ENCODE results near the gene WNT3. TPM values are rescaled to one million over a fixed set of nuclear protein-coding genes. Genes with fewer than 3 reads are reported as not detected.
A peak's percentile ranks its signal among the peaks of the same experiment; 100 is the strongest.
"Not testable (repeated sequence)": the region's sequence is repeated elsewhere in the genome, so short reads cannot be mapped to it uniquely, and the experiment has no call there.

WNT3 gene
- total and polyA plus RNA-seq, 2 donors (not counting 3 experiments of a cell fraction or from before 2014, with no cell fraction given) = 1.4 to 2.1 TPM

- Histone ChIP-seq H3K27ac (ENCODE audit: insufficient read depth, low read depth, low read length) (no peak overlapping the region), H3K36me3 (ENCODE audit: control insufficient read depth in 2 of 2, extremely low read depth in 1 of 2, insufficient read depth in 2 of 2, low read length in 2 of 2) (no peaks in the 10 kb centered on the region), H3K4me2 (ENCODE audit: insufficient read depth, low read length) (no peak overlapping the region), H3K9me3 (replicated peaks; ENCODE audit: control insufficient read depth, insufficient read depth, low read length) (no peaks in the 10 kb centered on the region), H3K79me2 (ENCODE audit: control insufficient read depth, insufficient read depth, low read length) (no peaks in the 10 kb centered on the region), H3K9me1 (replicated peaks; ENCODE audit: control insufficient read depth, extremely low read depth, insufficient read depth, low read length) (no peaks in the 10 kb centered on the region), H3K4me1 (ENCODE audit: control insufficient read depth, extremely low read depth, insufficient read depth, low read length) (peaks cover 10% of the 10 kb centered on the region), H3K4me3 (replicated peaks in 1 of 3; ENCODE audit: insufficient read depth in 1 of 3, low read depth in 1 of 3, low read length in 3 of 3) (peak overlapping the region in 1 of 3 experiments; percentile 6), H3K9ac (replicated peaks; ENCODE audit: extremely low read depth, insufficient read depth, low read length) (no peak overlapping the region), H4K20me1 (replicated peaks; ENCODE audit: control insufficient read depth, extremely low read depth, insufficient read depth, low read length) (no peaks in the 10 kb centered on the region), H2AFZ (ENCODE audit: low read depth, low read length) (peak overlapping the region; percentile 34), H3K27me3 (ENCODE audit: control insufficient read depth in 2 of 2, insufficient read depth in 2 of 2, low read length in 2 of 2) (no peaks in the 10 kb centered on the region)
- ChIA-PET POLR2A (no interaction called here), CTCF (no interaction called here)
- DNase-seq (ENCODE audit: low read depth, low spot score) (no peak), FAIRE-seq (no peak)
- intact Hi-C loops (cut with micrococcal nuclease) (loop anchor here (5.0 kb wide), 1 partner anchor 42 kb away; no protein-coding TSS in a partner anchor), dilution Hi-C loops (cut with MboI; ENCODE audit: extremely low pct_ligation_motif_present, low sequenced_read_pairs) (no loop called here)
- no TSS peak for BruUV-seq (replicated peaks)
- TF ChIP-seq POLR2AphosphoS5 (IDR thresholded peaks at IDR 0.05; ENCODE audit: insufficient read depth, low read depth, low read length) = no peak
- no peak for TF ChIP-seq EZH2 (IDR thresholded peaks at IDR 0.05; ENCODE audit: borderline replicate concordance, low read depth, low read length, severe bottlenecking)
Measured at GRCh38 chr17:46769531-46770438, 48.7 kb downstream of the WNT3 start.

GRCh38 chr17:46768896-46769295 lies 49.6 kb downstream of the WNT3 start:
- H3K4me3 ChIP-seq (replicated peaks in 1 of 3; ENCODE audit: insufficient read depth in 1 of 3, low read depth in 1 of 3, low read length in 3 of 3); H3K9me1 ChIP-seq (replicated peaks; ENCODE audit: control insufficient read depth, extremely low read depth, insufficient read depth, low read length); CTCF ChIA-PET; H3K36me3 ChIP-seq (ENCODE audit: control insufficient read depth in 2 of 2, extremely low read depth in 1 of 2, insufficient read depth in 2 of 2, low read length in 2 of 2); H4K20me1 ChIP-seq (replicated peaks; ENCODE audit: control insufficient read depth, extremely low read depth, insufficient read depth, low read length); H3K27ac ChIP-seq (ENCODE audit: insufficient read depth, low read depth, low read length); POLR2A ChIA-PET; dilution Hi-C loops (cut with MboI; ENCODE audit: extremely low pct_ligation_motif_present, low sequenced_read_pairs); BruUV-seq (replicated peaks); H2AFZ ChIP-seq (ENCODE audit: low read depth, low read length); H3K4me2 ChIP-seq (ENCODE audit: insufficient read depth, low read length); H3K79me2 ChIP-seq (ENCODE audit: control insufficient read depth, insufficient read depth, low read length); H3K9ac ChIP-seq (replicated peaks; ENCODE audit: extremely low read depth, insufficient read depth, low read length); H3K9me3 ChIP-seq (replicated peaks; ENCODE audit: control insufficient read depth, insufficient read depth, low read length); H3K27me3 ChIP-seq (ENCODE audit: control insufficient read depth in 2 of 2, insufficient read depth in 2 of 2, low read length in 2 of 2); FAIRE-seq; DNase-seq (ENCODE audit: low read depth, low spot score): not testable (repeated sequence)
- peaks cover 19% of the 10 kb centered on the region for H3K4me1 ChIP-seq (ENCODE audit: control insufficient read depth, extremely low read depth, insufficient read depth, low read length)
- intact Hi-C loops (cut with micrococcal nuclease) = loop anchor here (5.0 kb wide), 1 partner anchor 42 kb away; no protein-coding TSS in a partner anchor

All from endothelial cell of umbilical vein (primary cell).